Mucosa of stomach (tissue), 1 donor: Measurements from ENCODE around the gene ATP2C1.
A peak's percentile ranks its signal among the peaks of the same experiment; 100 is the strongest.

Experiments used
- H3K27me3 ChIP-seq: one replicate; pipeline ENCODE4 v1.7.0; 2013; ENCODE audit warnings: mild to moderate bottlenecking, low read length; ENCODE audit not compliant: control insufficient read depth, insufficient read depth
- H3K36me3 ChIP-seq: one replicate; pipeline ENCODE4 v1.7.0; 2013; ENCODE audit warnings: low read length; ENCODE audit not compliant: control insufficient read depth, insufficient read depth
- H3K4me1 ChIP-seq: one replicate; pipeline ENCODE4 v1.7.0; 2013; ENCODE audit warnings: mild to moderate bottlenecking, low read length; ENCODE audit not compliant: control insufficient read depth, insufficient read depth
- H3K4me3 ChIP-seq: one replicate; pipeline ENCODE4 v1.7.0; 2013; ENCODE audit warnings: low read length
- H3K9ac ChIP-seq: one replicate; pipeline ENCODE4 v1.7.0; 2013; ENCODE audit warnings: mild to moderate bottlenecking, low read length, moderate library complexity
- H3K9me3 ChIP-seq: one replicate; pipeline ENCODE4 v1.7.0; 2013; ENCODE audit warnings: mild to moderate bottlenecking, low read length, moderate library complexity; ENCODE audit not compliant: control insufficient read depth
- donor health status: Pancreatic carcinoma.

The ATP2C1 gene

DNA sequence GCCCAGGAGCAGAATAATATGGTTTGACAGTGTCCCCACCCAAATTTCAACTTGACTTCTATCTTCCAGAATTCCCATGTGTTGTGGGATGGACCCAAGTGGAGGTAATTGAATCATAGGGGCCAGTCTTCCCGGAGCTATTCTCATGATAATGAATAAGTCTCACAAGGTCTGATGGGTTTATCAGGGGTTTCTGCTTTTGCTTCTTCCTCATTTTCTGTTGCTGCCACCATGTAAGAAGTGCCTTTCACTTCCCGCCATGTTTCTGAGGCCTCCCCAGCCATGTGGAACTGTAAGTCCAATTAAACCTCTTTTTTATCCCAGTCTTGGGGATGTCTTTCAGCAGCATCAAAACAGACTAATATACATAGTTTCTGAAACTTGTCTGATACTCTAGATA, 28.4 kb upstream of the ATP2C1 start:
- Histone ChIP-seq H3K9me3 (no peaks in the 10 kb centered on the region), H3K9ac (no peak overlapping the region), H3K4me3 (no peak overlapping the region), H3K4me1 (no peaks in the 10 kb centered on the region), H3K27me3 (no peaks in the 10 kb centered on the region), H3K36me3 (no peaks in the 10 kb centered on the region)

DNA sequence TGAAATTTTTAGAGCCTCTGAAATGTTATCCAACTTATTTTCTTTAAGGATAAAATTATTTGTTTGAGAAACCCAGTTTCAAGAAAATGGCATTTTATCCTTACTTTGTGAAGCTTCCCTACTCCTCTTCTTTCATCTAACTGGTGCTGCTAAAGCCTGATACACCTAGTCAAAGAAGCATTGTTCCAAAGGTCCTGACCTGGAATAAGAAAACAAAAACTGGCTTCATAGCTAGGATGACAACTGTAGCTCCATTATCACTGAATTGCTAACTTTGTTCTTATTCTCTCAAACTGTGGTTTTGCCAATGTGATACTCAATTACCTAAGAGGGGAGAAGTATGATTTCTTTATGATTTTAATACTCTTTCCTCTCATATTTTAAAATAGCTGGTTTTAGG, 27.6 kb upstream of the ATP2C1 start:
- no peaks in the 10 kb centered on the region for H3K9me3 ChIP-seq
- no peaks in the 10 kb centered on the region for H3K4me1 ChIP-seq
- no peak overlapping the region for H3K9ac ChIP-seq
- H3K36me3 ChIP-seq: no peaks in the 10 kb centered on the region
- no peak overlapping the region for H3K4me3 ChIP-seq
- no peaks in the 10 kb centered on the region for H3K27me3 ChIP-seq

DNA sequence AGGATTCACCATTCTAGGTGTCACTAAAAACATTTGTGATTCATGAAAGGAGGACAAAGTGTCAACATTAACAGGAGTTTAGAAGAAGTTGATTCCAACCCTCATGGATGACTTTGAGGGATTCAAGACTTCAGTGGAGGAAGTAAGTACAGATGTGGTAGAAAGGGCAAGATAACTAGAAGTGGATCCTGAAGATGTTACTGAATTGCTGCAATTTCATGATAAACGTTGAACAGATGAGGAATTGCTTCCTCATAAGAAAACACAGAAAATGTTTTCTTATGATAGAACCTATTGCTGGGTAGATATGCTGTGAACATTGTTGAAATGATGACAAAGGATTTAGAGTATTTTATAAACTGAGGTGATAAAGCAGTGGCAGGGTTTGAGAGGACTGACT, 23.5 kb upstream of the ATP2C1 start:
- no peaks in the 10 kb centered on the region for H3K36me3 ChIP-seq
- H3K9ac ChIP-seq: no peak overlapping the region
- no peaks in the 10 kb centered on the region for H3K4me1 ChIP-seq
- no peak overlapping the region for H3K4me3 ChIP-seq
- H3K9me3 ChIP-seq: no peaks in the 10 kb centered on the region
- no peaks in the 10 kb centered on the region for H3K27me3 ChIP-seq

DNA sequence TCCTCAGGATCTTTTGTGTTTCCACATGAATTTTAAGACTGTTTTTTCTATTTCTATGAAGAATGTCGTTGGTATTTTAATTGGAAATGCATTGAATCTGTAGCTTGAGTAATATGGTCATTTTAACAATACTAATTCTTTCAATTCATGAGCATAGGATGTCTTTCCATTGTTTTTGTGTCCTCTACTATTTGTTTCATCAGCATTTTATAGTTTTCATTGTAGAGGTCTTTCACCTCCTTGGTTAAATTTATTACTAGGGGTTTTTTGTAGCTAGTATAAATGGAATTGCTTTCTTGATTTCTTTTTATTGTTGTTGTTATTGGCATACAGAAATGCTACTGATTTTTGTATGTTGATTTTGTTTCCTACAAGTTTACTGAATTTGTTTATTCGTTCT, 17.3 kb upstream of the ATP2C1 start:
- Histone ChIP-seq H3K4me1 (no peaks in the 10 kb centered on the region), H3K36me3 (no peaks in the 10 kb centered on the region), H3K27me3 (no peaks in the 10 kb centered on the region), H3K9me3 (no peaks in the 10 kb centered on the region), H3K9ac (no peak overlapping the region), H3K4me3 (no peak overlapping the region)

DNA sequence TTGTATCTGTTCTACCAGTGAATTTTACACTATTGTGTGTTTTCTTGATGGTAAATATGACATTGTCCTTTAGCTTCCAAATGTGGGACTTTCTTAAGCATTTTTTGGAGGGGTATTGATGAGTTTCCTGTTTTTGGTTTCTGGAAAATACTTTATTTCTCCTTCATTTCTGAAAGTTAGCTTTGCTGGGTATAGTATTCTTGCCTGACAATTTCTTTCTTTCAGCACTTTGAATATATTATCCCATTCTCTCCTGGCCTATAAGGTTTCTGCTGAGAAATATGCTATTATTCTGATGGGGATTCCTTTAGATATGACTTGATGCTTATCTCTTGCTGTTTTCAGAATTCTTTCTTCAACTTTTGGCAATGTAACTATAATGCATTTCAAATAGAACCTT, 15.4 kb upstream of the ATP2C1 start:
- H3K4me3 ChIP-seq: no peak overlapping the region
- no peaks in the 10 kb centered on the region for H3K36me3 ChIP-seq
- H3K4me1 ChIP-seq: no peaks in the 10 kb centered on the region
- no peak overlapping the region for H3K9ac ChIP-seq
- no peaks in the 10 kb centered on the region for H3K9me3 ChIP-seq
- H3K27me3 ChIP-seq: no peaks in the 10 kb centered on the region

DNA sequence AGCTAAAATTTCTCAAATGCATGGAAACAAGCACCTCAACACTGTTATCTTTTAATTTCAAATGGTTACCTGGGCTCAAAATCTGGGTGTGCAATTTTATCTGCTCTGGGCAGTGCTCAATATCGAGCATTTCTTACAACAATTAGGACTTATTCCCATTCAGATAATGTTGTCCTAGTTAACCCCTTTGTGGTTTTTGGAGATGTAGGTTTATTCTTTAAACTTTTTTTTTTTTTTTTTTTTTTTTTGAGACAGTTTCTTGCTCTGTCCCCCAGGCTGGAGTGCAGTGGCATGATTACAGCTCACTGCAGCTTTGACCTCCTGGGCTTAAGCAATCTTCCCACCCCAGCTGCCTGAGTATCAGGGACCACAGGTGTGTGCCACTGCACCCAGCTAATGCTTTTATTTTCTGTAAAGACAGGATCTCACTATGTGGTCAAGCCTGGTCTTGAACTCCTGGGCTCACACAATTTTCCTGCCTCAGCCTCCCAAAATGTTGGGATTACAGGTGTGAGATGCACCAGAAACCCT, 4.4 kb upstream of the ATP2C1 start:
- H3K9ac ChIP-seq: no peak overlapping the region

DNA sequence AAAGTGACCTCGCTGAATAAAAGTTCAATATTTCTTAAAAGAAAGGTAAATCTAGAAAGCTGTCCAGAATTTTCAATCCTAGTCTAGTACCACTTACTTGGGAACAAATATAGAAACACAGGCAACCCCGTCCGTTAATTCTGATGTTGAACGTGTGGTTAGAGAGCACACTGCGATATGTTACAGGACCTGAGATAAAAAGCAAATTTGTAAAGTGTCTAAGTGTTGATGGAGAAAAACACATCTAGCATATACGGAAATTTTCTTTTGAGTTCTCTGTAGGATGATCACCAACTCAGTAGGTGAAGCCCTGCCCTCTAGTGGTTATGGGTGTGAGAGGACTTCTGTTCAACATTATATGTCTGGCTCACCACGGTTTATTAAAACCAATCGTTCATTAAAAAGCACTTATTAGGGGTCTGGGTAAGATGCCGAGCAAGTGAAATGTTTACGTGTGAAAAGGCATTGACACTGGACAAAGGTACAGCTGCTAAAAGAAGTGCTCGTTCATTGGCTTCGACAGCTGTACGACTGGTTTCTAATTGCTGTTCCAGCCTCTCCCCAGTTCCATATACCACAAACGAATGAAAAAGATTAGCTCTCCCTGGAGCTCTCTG, 1.0 kb upstream of the ATP2C1 start:
- Histone ChIP-seq H3K9ac (peak overlapping the region; percentile 96), H3K36me3 (no peaks in the 10 kb centered on the region), H3K9me3 (no peaks in the 10 kb centered on the region), H3K4me3 (peak overlapping the region; percentile 83), H3K27me3 (no peaks in the 10 kb centered on the region), H3K4me1 (no peaks in the 10 kb centered on the region)

More for the DNA sequence above, 4.4 kb upstream of the ATP2C1 start:
- no peaks in the 10 kb centered on the region for H3K9me3 ChIP-seq
- no peaks in the 10 kb centered on the region for H3K27me3 ChIP-seq
- no peaks in the 10 kb centered on the region for H3K4me1 ChIP-seq
- H3K4me3 ChIP-seq: no peak overlapping the region
- H3K36me3 ChIP-seq: no peaks in the 10 kb centered on the region

DNA sequence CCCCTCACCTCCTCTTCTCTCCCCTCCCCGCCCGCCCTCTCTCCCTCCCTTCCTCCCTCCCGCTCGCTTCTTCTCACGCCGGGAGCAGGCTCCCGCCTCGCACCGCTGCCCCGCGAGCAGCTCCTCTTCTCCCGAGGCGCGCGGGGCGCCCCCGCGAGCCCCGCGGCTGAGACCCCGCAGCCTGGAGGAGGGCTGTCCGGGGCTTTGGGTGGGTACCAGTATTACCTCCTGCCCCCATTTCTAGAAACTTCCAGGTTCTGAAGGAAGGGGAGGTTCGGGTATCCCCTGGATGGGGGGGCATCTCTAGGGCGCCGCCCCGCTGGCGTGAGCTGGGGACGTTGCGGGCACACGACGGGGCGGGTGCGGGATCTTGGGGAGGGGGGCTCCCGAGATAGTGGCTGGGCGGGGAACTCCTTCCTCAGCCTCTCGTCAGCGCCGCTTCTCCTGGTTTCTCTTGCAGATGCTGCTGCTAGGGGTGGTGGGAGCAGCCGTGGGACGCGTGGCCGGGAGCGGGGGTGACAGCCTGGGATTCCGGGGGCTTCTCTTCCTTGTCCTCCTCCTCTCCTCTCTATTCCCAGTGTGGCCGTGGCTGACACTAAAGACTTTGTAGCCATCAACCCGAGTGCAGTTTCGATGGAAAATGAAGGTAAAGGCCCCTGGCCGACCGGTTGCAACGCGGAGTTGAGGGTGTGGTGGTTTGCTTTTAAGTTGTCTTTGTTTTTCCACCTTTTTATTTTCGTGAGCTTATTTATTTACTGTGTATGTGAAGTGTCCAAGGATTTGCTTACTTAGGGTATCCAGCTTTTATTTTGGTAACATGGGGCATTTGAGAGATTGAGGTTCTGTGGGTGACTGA, 474 bp downstream of the ATP2C1 start:
- H3K4me3 ChIP-seq: peak overlapping the region; percentile 73
- H3K27me3 ChIP-seq: no peaks in the 10 kb centered on the region
- H3K36me3 ChIP-seq: no peaks in the 10 kb centered on the region
- H3K9me3 ChIP-seq: no peaks in the 10 kb centered on the region
- peak overlapping the region; percentile 96 for H3K9ac ChIP-seq
- H3K4me1 ChIP-seq: no peaks in the 10 kb centered on the region

DNA sequence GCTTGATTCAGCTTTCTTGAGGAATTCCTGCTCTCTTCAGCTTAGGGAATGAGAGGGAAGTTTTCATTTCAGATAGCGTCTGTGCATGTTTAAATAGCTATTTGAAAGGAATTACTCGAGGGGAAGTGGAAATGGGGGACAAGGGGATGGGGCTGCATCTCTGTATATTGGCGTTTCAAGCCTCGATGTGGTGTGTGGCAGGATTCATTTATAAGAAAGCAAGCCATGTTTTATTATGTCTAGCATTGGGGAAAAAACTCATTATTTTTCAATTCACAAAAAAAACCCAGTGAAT, 1.0 kb downstream of the ATP2C1 start:
- Histone ChIP-seq H3K9me3 (no peaks in the 10 kb centered on the region), H3K9ac (peak overlapping the region; percentile 96), H3K4me3 (peak overlapping the region; percentile 73), H3K27me3 (no peaks in the 10 kb centered on the region), H3K4me1 (no peaks in the 10 kb centered on the region), H3K36me3 (no peaks in the 10 kb centered on the region)

DNA sequence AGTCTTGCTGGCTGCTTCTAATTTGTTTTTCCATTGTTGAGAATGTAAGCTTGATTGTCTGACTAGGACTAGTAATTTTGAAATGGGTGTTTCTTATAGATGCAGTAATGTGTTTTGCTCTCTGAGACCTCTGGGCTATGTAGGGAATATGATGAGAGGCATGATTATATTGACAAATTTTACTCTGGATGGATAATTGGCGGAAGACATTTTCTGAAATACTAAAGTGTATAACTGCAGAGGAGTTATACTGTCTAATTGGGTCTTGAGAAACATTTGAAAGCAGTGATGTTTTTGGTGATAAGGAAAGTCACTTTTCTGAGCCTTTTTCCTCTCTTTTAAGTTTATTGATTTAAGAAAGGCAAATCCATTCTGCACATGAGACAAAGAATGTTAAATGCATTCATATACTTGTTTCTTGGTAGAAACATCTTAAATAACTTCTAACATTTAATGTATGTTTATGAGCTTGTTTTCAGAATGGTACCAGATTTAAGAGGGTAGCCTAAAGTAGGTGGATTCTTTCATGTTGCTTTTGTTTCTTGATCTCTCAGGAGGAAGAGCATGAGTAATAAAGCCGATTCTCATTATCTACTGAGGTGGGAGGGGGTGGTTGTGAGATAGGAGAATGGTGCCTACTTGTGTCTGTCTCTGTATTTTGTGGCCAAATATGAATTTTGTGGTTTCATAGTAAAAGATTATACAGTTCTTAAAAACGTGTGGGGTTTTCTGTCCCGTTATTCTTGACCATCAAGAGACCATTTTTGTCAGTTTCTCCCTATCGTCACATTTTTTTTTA, 2.0 kb downstream of the ATP2C1 start:
- Histone ChIP-seq H3K9ac (no peak overlapping the region), H3K9me3 (no peaks in the 10 kb centered on the region), H3K4me1 (peaks cover 3% of the 10 kb centered on the region), H3K4me3 (no peak overlapping the region), H3K36me3 (no peaks in the 10 kb centered on the region), H3K27me3 (no peaks in the 10 kb centered on the region)

DNA sequence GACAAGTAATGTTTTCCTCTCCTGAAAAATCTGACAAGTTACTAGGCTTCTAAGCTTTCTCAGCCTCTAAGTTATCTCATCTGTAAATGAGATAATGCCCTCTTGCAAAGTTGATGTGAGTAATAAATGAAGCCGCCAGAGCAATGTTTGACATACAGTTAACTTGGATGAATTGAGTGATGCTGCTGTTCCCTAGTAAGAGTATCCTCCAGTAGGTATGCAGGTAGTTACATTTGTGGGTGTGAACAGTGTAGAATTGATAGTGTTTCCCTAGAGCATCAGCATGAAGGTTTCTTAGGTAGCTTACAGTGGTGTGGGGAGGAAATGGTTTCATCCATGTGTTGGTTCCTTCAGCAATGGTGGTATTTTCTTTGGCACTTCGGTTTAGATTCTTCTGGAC, 3.4 kb downstream of the ATP2C1 start:
- H3K4me1 ChIP-seq: peaks cover 6% of the 10 kb centered on the region
- H3K27me3 ChIP-seq: no peaks in the 10 kb centered on the region
- H3K9ac ChIP-seq: no peak overlapping the region
- no peak overlapping the region for H3K4me3 ChIP-seq
- H3K36me3 ChIP-seq: no peaks in the 10 kb centered on the region
- H3K9me3 ChIP-seq: no peaks in the 10 kb centered on the region

DNA sequence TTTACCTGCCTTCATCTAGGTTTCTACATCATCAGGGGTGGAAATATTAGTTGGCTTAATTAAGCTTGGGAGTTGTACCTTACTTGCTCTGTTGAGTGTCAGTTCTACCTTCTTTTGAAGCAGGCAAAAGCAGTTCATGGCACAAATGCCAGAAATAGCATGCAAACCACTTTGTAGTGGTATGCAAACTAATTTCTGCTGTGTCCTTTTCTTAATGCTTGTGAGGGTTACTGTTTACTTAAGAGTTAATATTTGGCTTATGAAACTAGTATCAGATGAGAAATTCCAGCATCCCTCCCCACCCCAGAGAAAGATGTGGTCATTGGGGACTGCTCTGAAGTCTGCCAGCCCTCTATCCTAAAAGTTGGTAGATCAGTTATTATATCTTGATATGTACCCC, 7.1 kb downstream of the ATP2C1 start:
- H3K4me3 ChIP-seq: no peak overlapping the region
- no peaks in the 10 kb centered on the region for H3K9me3 ChIP-seq
- no peaks in the 10 kb centered on the region for H3K36me3 ChIP-seq
- H3K4me1 ChIP-seq: peaks cover 14% of the 10 kb centered on the region
- no peak overlapping the region for H3K9ac ChIP-seq
- no peaks in the 10 kb centered on the region for H3K27me3 ChIP-seq
